ENCODE results near the gene STUB1.

Gene STUB1

GRCh38 chr16:662597-662996 lies 17.6 kb upstream of the STUB1 start:
- Histone ChIP-seq H3K27me3 (ENCODE audit: control insufficient read depth in 2 of 2, insufficient read depth in 2 of 2, low read length in 2 of 2) (no peaks in the 10 kb centered on the region), H3K9ac (ENCODE audit: low read depth in 1 of 2, low read length in 2 of 2) (no peak overlapping the region), H3K36me3 (ENCODE audit: control insufficient read depth in 2 of 2, insufficient read depth in 2 of 2, low read length in 2 of 2) (peaks cover 1 to 2% of the 10 kb centered on the region in 2 donors), H3K4me1 (ENCODE audit: control insufficient read depth in 2 of 2, insufficient read depth in 2 of 2, low read length in 2 of 2) (peaks cover 12 to 13% of the 10 kb centered on the region in 2 donors), H3K9me3 (ENCODE audit: control insufficient read depth in 2 of 2, low read length in 2 of 2) (no peaks in the 10 kb centered on the region), H3K27ac (ENCODE audit: low read depth in 2 of 2, low read length in 2 of 2) (no peak overlapping the region), H3K4me3 (ENCODE audit: low read length in 2 of 2) (no peak overlapping the region)

- peaks cover 16 to 21% of the 10 kb centered on the region in 2 donors for H3K36me3 ChIP-seq (ENCODE audit: control insufficient read depth in 2 of 2, insufficient read depth in 2 of 2, low read length in 2 of 2)
- H3K27ac ChIP-seq (ENCODE audit: low read depth in 2 of 2, low read length in 2 of 2), result no peak overlapping the region
- H3K9ac ChIP-seq (ENCODE audit: low read depth in 1 of 2, low read length in 2 of 2), result no peak overlapping the region
- peaks cover 12 to 15% of the 10 kb centered on the region in 2 donors for H3K4me1 ChIP-seq (ENCODE audit: control insufficient read depth in 2 of 2, insufficient read depth in 2 of 2, low read length in 2 of 2)
- H3K27me3 ChIP-seq (ENCODE audit: control insufficient read depth in 2 of 2, insufficient read depth in 2 of 2, low read length in 2 of 2), result no peaks in the 10 kb centered on the region
- H3K9me3 ChIP-seq (ENCODE audit: control insufficient read depth in 2 of 2, low read length in 2 of 2), result no peaks in the 10 kb centered on the region
- H3K4me3 ChIP-seq (ENCODE audit: low read length in 2 of 2), result no peak overlapping the region
Observed at GRCh38 chr16:666572-666971, 13.6 kb upstream of the STUB1 start.

GRCh38 chr16:667113-667779 lies 13.0 kb upstream of the STUB1 start:
- H3K27me3 ChIP-seq (ENCODE audit: control insufficient read depth in 2 of 2, insufficient read depth in 2 of 2, low read length in 2 of 2), result no peaks in the 10 kb centered on the region
- peak overlapping the region; percentile 78 to 80 for H3K27ac ChIP-seq (ENCODE audit: low read depth in 2 of 2, low read length in 2 of 2)
- peaks cover 20 to 25% of the 10 kb centered on the region in 2 donors for H3K36me3 ChIP-seq (ENCODE audit: control insufficient read depth in 2 of 2, insufficient read depth in 2 of 2, low read length in 2 of 2)
- H3K4me1 ChIP-seq (ENCODE audit: control insufficient read depth in 2 of 2, insufficient read depth in 2 of 2, low read length in 2 of 2), result peaks cover 12 to 13% of the 10 kb centered on the region in 2 donors
- peak overlapping the region in 1 of 2 donors; percentile 57 for H3K4me3 ChIP-seq (ENCODE audit: low read length in 2 of 2)
- peak overlapping the region; percentile 65 to 87 for H3K9ac ChIP-seq (ENCODE audit: low read depth in 1 of 2, low read length in 2 of 2)
- no peaks in the 10 kb centered on the region for H3K9me3 ChIP-seq (ENCODE audit: control insufficient read depth in 2 of 2, low read length in 2 of 2)

GRCh38 chr16:667780-668518 lies 12.3 kb upstream of the STUB1 start, which contains the start of gene RHOT2:
Gene RHOT2, plus strand, starts transcription at chr16:668132. Its CDS starts 68 bp downstream, at chr16:668200.
- Histone ChIP-seq H3K9me3 (ENCODE audit: control insufficient read depth in 2 of 2, low read length in 2 of 2) (no peaks in the 10 kb centered on the region), H3K4me3 (ENCODE audit: low read length in 2 of 2) (peak within 1 kb of the TSS; percentile 73 to 81), H3K27ac (ENCODE audit: low read depth in 2 of 2, low read length in 2 of 2) (peak within 1 kb of the TSS; percentile 78 to 80), H3K9ac (ENCODE audit: low read depth in 1 of 2, low read length in 2 of 2) (peak within 1 kb of the TSS; percentile 77 to 87), H3K27me3 (ENCODE audit: control insufficient read depth in 2 of 2, insufficient read depth in 2 of 2, low read length in 2 of 2) (no peaks in the 10 kb centered on the region), H3K4me1 (ENCODE audit: control insufficient read depth in 2 of 2, insufficient read depth in 2 of 2, low read length in 2 of 2) (peaks cover 12 to 13% of the 10 kb centered on the region in 2 donors), H3K36me3 (ENCODE audit: control insufficient read depth in 2 of 2, insufficient read depth in 2 of 2, low read length in 2 of 2) (peaks cover 25 to 32% of the 10 kb centered on the region in 2 donors)

- peaks cover 30 to 37% of the 10 kb centered on the region in 2 donors for H3K36me3 ChIP-seq (ENCODE audit: control insufficient read depth in 2 of 2, insufficient read depth in 2 of 2, low read length in 2 of 2)
- H3K27me3 ChIP-seq (ENCODE audit: control insufficient read depth in 2 of 2, insufficient read depth in 2 of 2, low read length in 2 of 2), result no peaks in the 10 kb centered on the region
- H3K4me1 ChIP-seq (ENCODE audit: control insufficient read depth in 2 of 2, insufficient read depth in 2 of 2, low read length in 2 of 2), result peaks cover 12 to 13% of the 10 kb centered on the region in 2 donors
- H3K9me3 ChIP-seq (ENCODE audit: control insufficient read depth in 2 of 2, low read length in 2 of 2), result no peaks in the 10 kb centered on the region
- peak overlapping the region; percentile 77 to 87 for H3K9ac ChIP-seq (ENCODE audit: low read depth in 1 of 2, low read length in 2 of 2)
- H3K27ac ChIP-seq (ENCODE audit: low read depth in 2 of 2, low read length in 2 of 2), result peak overlapping the region; percentile 78 to 80
- peak overlapping the region; percentile 73 to 81 for H3K4me3 ChIP-seq (ENCODE audit: low read length in 2 of 2)
Observed at GRCh38 chr16:668519-669171, 11.6 kb upstream of the STUB1 start.

GRCh38 chr16:669666-670065 lies 10.5 kb upstream of the STUB1 start:
- Histone ChIP-seq H3K27ac (ENCODE audit: low read depth in 2 of 2, low read length in 2 of 2) (no peak overlapping the region), H3K9ac (ENCODE audit: low read depth in 1 of 2, low read length in 2 of 2) (no peak overlapping the region), H3K27me3 (ENCODE audit: control insufficient read depth in 2 of 2, insufficient read depth in 2 of 2, low read length in 2 of 2) (no peaks in the 10 kb centered on the region), H3K4me3 (ENCODE audit: low read length in 2 of 2) (no peak overlapping the region), H3K4me1 (ENCODE audit: control insufficient read depth in 2 of 2, insufficient read depth in 2 of 2, low read length in 2 of 2) (peaks cover 13 to 14% of the 10 kb centered on the region in 2 donors), H3K36me3 (ENCODE audit: control insufficient read depth in 2 of 2, insufficient read depth in 2 of 2, low read length in 2 of 2) (peaks cover 30 to 37% of the 10 kb centered on the region in 2 donors), H3K9me3 (ENCODE audit: control insufficient read depth in 2 of 2, low read length in 2 of 2) (no peaks in the 10 kb centered on the region)

DNA sequence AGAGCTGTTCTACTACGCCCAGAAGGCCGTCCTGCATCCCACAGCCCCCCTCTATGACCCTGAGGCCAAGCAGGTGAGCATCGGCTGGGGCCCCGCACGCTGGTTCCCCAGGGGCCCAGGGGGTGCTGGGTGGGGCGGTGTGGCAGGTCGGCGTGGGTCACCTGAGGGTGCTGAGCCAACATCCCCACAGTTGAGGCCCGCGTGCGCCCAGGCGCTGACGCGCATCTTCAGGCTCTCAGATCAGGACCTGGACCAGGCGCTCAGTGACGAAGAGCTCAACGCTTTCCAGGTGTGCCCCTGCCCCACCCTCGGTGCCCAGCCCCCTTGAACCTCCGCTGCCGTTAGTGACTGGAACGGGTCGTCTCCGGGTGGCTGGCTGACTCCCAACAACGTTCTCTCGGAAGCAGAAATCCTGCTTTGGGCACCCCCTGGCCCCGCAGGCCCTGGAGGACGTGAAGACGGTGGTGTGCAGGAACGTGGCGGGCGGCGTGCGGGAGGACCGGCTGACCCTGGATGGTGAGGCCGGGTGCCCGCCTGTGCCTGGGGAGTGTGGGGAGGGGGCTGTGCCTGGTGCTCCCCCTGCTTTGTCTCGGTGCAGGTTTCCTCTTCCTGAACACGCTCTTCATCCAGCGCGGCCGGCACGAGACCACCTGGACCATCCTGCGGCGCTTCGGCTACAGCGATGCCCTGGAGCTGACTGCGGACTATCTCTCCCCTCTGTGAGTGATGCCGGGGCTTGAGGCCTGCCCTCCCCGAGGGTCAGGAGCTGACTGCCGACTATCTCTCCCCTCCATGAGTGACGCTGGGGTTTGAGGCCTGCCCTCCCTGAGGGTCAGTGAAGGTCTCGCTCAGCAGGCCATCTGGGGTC lies 9.5 kb upstream of the STUB1 start:
- peaks cover 30 to 37% of the 10 kb centered on the region in 2 donors for H3K36me3 ChIP-seq (ENCODE audit: control insufficient read depth in 2 of 2, insufficient read depth in 2 of 2, low read length in 2 of 2)

GRCh38 chr16:671353-672131 lies 8.7 kb upstream of the STUB1 start:
- no peaks in the 10 kb centered on the region for H3K27me3 ChIP-seq (ENCODE audit: control insufficient read depth in 2 of 2, insufficient read depth in 2 of 2, low read length in 2 of 2)
- H3K4me3 ChIP-seq (ENCODE audit: low read length in 2 of 2), result no peak overlapping the region
- H3K9ac ChIP-seq (ENCODE audit: low read depth in 1 of 2, low read length in 2 of 2), result no peak overlapping the region
- peaks cover 30 to 37% of the 10 kb centered on the region in 2 donors for H3K36me3 ChIP-seq (ENCODE audit: control insufficient read depth in 2 of 2, insufficient read depth in 2 of 2, low read length in 2 of 2)
- H3K4me1 ChIP-seq (ENCODE audit: control insufficient read depth in 2 of 2, insufficient read depth in 2 of 2, low read length in 2 of 2), result peaks cover 28 to 29% of the 10 kb centered on the region in 2 donors
- H3K27ac ChIP-seq (ENCODE audit: low read depth in 2 of 2, low read length in 2 of 2), result no peak overlapping the region
- H3K9me3 ChIP-seq (ENCODE audit: control insufficient read depth in 2 of 2, low read length in 2 of 2), result no peaks in the 10 kb centered on the region

More for the DNA sequence above, 9.5 kb upstream of the STUB1 start:
- no peaks in the 10 kb centered on the region for H3K9me3 ChIP-seq (ENCODE audit: control insufficient read depth in 2 of 2, low read length in 2 of 2)
- H3K4me1 ChIP-seq (ENCODE audit: control insufficient read depth in 2 of 2, insufficient read depth in 2 of 2, low read length in 2 of 2), result peaks cover 22% of the 10 kb centered on the region in 2 donors
- H3K27ac ChIP-seq (ENCODE audit: low read depth in 2 of 2, low read length in 2 of 2), result no peak overlapping the region
- no peaks in the 10 kb centered on the region for H3K27me3 ChIP-seq (ENCODE audit: control insufficient read depth in 2 of 2, insufficient read depth in 2 of 2, low read length in 2 of 2)
- no peak overlapping the region for H3K9ac ChIP-seq (ENCODE audit: low read depth in 1 of 2, low read length in 2 of 2)
- no peak overlapping the region for H3K4me3 ChIP-seq (ENCODE audit: low read length in 2 of 2)

GRCh38 chr16:672371-672770 lies 7.8 kb upstream of the STUB1 start:
- no peak overlapping the region for H3K4me3 ChIP-seq (ENCODE audit: low read length in 2 of 2)
- H3K36me3 ChIP-seq (ENCODE audit: control insufficient read depth in 2 of 2, insufficient read depth in 2 of 2, low read length in 2 of 2), result peaks cover 30 to 37% of the 10 kb centered on the region in 2 donors
- no peak overlapping the region for H3K27ac ChIP-seq (ENCODE audit: low read depth in 2 of 2, low read length in 2 of 2)
- no peaks in the 10 kb centered on the region for H3K9me3 ChIP-seq (ENCODE audit: control insufficient read depth in 2 of 2, low read length in 2 of 2)
- H3K27me3 ChIP-seq (ENCODE audit: control insufficient read depth in 2 of 2, insufficient read depth in 2 of 2, low read length in 2 of 2), result no peaks in the 10 kb centered on the region
- H3K4me1 ChIP-seq (ENCODE audit: control insufficient read depth in 2 of 2, insufficient read depth in 2 of 2, low read length in 2 of 2), result peaks cover 34 to 35% of the 10 kb centered on the region in 2 donors
- H3K9ac ChIP-seq (ENCODE audit: low read depth in 1 of 2, low read length in 2 of 2), result no peak overlapping the region
